HG03520 (cell line): ENCODE data around the gene RGS4.

Experiments used
- ATAC-seq: cut with Tn5 transposase; IDR thresholded peaks from one replicate; pipeline ENCODE4 v1.9.1; 2021; ENCODE audit warnings: mild to moderate bottlenecking, moderate library complexity; ENCODE audit not compliant: unreplicated experiment

Gene RGS4

DNA sequence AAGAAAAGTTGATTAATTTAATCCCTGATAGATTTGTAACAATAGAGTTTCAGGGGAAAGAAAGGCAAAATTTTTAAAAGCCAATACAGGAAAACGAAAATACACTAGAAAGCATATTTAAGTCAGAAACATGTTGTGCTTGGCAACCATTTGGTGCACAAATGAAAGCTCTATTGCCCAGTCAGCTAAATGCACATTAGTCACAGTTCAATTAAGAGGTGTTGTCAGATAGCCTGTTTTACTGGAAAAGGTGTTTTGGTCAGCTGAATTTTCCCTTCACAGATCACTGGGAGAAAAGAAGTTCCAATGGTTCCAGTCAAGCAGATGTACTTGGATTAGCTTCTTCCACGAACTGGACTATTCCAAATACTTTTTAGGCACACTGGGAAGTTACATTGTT is 25.4 kb downstream of the RGS4 start:
- no peak for ATAC-seq

DNA sequence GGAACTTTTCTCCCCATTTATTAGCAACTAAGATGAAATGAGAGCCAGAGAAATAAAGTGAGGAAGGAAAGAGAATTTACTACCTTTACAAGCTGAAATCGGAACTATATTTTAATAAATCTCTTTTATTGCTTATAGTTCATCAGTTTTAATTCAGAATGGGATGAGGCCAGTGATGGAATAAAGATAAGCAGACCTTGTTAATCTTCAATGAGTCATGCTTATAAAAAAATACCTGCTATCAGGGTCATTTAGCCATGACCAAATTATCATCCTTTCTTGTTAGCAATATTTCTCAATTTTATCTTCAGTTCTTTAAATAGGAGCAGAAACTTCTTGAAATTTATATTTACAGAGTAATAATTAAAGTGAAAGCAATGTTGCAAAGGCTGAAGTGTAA is 26.1 kb downstream of the RGS4 start:
- no peak for ATAC-seq

DNA sequence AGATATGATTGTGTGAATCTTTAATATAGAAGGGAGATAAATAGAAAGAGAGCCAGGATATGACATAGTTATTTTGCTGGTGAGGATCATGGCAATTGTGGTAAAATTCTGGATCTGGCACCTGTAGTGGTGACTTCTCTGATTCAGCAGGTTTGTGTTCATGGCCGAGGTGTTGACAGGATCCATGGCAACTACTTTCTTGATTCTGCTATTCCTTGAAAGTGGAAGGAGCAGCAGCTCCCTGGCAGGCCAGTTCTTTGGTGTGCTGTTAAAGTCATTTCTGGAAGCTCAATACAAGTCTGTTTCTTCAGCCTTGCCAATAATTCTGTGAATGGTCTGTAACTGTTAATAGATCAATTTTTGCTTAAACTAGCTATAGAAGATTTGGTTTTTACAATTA is 33.4 kb downstream of the RGS4 start:
- no peak for ATAC-seq

DNA sequence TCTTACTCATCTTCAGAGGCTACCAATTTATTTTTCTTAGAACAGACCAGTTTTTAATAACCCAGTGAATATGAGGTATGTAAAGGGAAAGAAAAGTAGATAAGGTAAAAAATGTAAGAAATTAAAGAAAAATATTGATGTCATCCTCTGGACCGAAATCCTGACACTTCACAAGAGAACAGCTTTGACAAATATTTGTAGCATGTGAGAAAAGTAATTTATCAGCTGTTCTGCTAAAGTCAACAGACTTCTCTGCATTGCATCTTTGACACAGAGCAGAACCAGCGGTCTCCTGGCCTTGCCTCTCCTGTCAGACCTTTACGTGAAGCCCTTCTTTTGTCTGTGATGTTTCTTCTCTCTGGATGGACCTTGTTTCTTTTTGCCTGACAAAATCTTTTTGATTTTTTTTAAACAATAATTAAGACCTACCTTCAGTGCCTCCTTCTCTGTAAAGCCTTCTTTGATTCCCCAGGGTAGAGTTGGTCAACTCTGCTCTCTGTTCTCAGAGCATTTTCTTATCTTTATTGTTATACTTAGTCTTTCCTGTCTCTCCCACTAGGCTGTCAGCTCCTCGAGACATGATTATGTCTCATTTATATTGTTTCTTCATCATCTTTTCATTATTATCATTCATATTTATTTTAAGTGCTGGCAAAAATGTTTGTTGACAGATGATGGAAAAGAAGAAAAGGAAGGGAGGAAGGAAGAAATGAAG is 35.4 kb downstream of the RGS4 start:
- ATAC-seq, result no peak

DNA sequence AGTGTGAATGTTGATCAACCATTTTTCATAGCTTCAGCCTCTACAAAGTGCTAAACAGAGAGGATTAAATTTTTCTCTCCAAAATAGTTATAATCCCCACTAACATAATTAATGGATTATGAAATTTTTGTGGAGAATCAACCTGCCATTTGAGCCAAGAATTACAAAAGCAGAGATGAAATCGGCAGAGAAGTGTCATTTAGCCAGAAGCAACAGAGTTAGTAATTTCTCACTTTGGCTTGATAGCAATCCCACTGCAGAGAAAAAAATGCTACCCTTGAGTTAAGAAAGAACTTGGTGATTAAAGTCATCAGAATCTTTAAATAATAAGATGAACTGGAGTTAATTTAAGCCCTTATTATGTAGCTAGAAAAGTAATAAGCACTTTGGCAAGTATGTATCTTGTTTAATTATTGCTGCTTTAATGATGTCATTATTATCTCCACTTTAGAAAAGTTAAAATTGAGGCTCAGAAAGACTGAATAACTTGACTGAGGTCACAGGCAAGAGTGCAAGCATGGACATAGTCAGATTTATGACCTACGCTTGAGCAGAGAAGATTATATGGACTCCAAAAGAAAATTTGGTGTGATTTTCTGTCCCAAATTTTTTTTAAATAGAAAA is 37.3 kb downstream of the RGS4 start:
- ATAC-seq, result no peak

DNA sequence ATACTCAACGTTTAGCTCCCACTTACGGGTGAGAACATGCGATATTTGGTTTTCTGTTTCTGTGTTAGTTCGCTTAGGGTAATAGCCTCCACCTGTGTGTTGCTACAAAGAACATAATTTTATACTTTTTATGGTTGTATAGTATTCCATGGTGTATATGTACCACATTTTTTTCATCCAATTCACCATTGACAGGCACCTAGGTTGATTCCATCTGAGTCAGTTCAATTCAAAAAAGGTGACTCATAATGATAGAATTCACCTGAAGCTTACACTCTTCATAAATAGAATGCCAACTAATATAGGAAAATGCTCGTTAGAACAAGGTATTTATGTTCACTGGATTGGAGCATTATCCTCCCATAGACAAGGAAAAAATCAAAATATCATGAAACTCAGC is 38.5 kb downstream of the RGS4 start:
- no peak for ATAC-seq

DNA sequence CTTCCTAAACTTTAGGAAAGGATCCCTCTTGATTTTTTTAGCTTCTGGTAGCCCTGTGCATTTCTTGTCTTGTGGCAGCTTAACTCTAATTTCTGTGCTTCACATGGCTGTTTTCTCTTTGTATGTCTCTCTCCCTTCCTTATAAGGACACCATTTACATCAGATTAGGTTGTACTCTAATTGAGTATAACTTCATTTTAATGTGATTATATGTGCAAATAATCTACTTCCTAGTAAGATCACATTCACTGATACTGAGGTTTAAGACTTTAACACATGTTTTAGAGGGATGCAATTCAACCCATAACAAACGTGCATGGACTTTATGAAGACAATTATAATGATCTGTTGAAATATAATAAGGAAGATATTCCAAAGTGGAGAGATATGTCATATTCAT is 46.7 kb downstream of the RGS4 start:
- no peak for ATAC-seq

DNA sequence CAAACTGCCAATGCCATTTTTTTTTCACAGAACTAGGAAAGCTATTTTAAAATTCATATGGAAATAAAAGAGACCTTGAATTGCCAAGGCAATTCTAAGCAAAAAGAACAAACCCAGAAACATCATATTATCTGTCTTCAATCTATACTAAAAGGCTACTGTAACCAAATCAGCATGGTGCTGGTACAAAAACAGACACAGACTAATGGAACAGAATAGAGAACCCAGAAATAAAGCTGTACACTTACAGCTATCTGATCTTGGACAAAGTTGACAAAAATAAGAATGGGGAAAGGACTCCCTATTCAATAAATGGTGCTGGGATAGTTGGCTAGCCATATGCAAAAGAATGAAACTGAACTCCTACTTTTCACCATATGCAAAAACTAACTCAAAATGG is 50.5 kb downstream of the RGS4 start:
- ATAC-seq, result no peak

DNA sequence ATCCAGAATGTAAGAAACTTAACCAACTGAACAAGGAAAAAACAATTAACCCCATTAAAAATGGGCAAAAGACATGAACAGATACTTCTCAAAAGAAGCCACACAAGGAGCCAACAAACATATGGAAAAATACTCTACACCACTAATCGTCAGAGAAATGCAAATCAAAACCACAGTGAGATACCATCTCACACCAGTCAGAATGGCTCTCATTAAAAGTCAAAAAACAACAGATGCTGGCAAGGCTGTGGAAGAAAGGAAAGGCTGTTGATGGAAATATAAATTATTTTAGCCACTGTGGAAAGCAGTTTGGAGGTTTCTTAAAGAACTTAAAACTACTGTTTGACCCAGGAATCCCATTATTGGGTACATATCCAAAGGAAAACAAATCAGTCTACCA is 51.2 kb downstream of the RGS4 start:
- no peak for ATAC-seq

DNA sequence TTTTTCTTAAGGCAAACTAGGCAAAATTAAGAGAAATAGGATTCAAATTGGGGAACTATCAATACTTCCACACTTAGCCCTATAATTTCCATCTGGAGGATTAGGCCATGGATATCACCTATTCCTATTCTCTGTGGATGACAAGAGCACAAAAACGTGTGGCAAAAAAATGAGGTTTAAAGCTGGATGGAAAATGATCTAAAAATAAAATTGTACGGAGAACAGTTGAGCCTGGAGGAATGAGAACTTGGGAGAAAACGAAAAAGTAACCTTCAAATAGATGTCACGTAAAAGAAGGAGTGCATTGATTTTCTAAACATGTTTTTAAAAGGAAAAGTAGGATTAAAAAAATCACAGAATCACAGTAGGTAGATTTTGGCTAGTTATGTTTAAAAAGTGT is 55.7 kb downstream of the RGS4 start:
- ATAC-seq, result no peak
